IPS-18a (cell line): Measurements from ENCODE around the gene RAG1.

Experiments
- H3K27ac ChIP-seq: one replicate; pipeline ENCODE4 v1.5.1; 2013; ENCODE audit warnings: low read length
- H3K27me3 ChIP-seq: one replicate; pipeline ENCODE4 v1.6.1; 2013; ENCODE audit warnings: mild to moderate bottlenecking, low read length; ENCODE audit not compliant: control insufficient read depth, insufficient read depth
- H3K36me3 ChIP-seq: one replicate; pipeline ENCODE4 v1.6.1; 2013; ENCODE audit warnings: low read depth, low read length; ENCODE audit not compliant: control insufficient read depth
- H3K4me1 ChIP-seq: one replicate; pipeline ENCODE4 v1.6.1; 2013; ENCODE audit warnings: low read depth, low read length; ENCODE audit not compliant: control insufficient read depth
- H3K4me3 ChIP-seq: one replicate; pipeline ENCODE4 v1.5.1; 2013; ENCODE audit warnings: low read length
- H3K9ac ChIP-seq: one replicate; pipeline ENCODE4 v1.6.1; 2013; ENCODE audit warnings: mild to moderate bottlenecking, low read length, moderate library complexity
- H3K9me3 ChIP-seq: one replicate; pipeline ENCODE4 v1.6.1; 2013; ENCODE audit warnings: low read depth, low read length; ENCODE audit not compliant: control insufficient read depth

RAG1 gene

DNA sequence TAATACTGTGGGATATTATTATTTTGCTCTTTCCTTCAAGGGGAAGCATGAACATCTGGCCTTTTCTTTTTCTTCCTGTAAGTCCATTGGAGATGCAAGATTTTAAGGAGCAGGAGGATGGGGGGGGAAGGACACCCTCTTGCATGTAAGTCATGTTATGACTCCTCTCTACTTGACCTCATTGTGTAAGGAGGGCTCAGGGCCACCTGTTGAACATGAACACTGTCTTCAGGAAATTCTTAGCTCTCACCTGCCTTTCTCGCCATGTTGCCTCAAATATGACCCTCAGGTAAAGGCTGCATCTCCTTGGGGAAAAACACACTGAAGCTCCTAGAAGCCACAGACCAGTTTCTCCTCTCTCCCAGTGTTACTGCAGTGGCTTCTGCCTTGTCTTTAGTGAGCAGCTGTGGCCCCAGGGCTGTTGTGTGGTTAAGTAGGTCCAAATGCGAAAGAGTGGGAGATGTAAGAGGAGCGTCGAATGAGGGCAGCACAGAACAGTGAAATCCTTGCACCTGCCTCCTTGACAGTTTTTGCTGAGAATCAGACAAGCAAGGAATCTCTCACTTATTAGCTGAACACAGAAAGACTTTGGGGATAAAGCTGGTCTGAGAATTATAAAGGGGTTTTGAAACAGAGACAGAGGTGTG, 1.3 kb upstream of the RAG1 start:
- no peaks in the 10 kb centered on the region for H3K9me3 ChIP-seq
- no peak overlapping the region for H3K9ac ChIP-seq
- H3K27me3 ChIP-seq, result peaks cover 8% of the 10 kb centered on the region
- H3K27ac ChIP-seq, result no peak overlapping the region
- H3K4me3 ChIP-seq, result no peak overlapping the region
- no peaks in the 10 kb centered on the region for H3K36me3 ChIP-seq
- H3K4me1 ChIP-seq, result no peaks in the 10 kb centered on the region

DNA sequence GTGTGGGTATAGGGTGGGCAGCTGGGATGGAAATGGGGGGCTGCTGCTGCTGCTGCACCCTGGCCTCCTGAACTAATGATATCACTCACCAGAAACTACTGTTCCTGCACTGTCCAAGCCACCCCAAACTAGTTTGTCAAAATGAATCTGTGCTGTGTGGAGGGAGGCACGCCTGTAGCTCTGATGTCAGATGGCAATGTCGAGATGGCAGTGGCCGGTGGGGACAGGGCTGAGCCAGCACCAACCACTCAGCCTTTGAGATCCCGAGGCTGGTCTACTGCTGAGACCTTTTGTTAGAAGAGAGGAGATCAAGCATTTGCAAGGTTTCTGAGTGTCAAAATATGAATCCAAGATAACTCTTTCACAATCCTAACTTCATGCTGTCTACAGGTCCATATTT, 1.3 kb downstream of the RAG1 start:
- Histone ChIP-seq H3K27me3 (peaks cover 8% of the 10 kb centered on the region), H3K4me1 (no peaks in the 10 kb centered on the region), H3K36me3 (no peaks in the 10 kb centered on the region), H3K4me3 (no peak overlapping the region), H3K27ac (no peak overlapping the region), H3K9ac (no peak overlapping the region), H3K9me3 (no peaks in the 10 kb centered on the region)

DNA sequence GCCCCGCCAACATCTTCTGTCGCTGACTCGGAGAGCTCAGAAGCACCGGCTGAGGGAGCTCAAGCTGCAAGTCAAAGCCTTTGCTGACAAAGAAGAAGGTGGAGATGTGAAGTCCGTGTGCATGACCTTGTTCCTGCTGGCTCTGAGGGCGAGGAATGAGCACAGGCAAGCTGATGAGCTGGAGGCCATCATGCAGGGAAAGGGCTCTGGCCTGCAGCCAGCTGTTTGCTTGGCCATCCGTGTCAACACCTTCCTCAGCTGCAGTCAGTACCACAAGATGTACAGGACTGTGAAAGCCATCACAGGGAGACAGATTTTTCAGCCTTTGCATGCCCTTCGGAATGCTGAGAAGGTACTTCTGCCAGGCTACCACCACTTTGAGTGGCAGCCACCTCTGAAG, 6.7 kb downstream of the RAG1 start:
- Histone ChIP-seq H3K9ac (no peak overlapping the region), H3K27me3 (no peaks in the 10 kb centered on the region), H3K4me1 (no peaks in the 10 kb centered on the region), H3K27ac (no peak overlapping the region), H3K4me3 (no peak overlapping the region), H3K9me3 (no peaks in the 10 kb centered on the region), H3K36me3 (no peaks in the 10 kb centered on the region)

DNA sequence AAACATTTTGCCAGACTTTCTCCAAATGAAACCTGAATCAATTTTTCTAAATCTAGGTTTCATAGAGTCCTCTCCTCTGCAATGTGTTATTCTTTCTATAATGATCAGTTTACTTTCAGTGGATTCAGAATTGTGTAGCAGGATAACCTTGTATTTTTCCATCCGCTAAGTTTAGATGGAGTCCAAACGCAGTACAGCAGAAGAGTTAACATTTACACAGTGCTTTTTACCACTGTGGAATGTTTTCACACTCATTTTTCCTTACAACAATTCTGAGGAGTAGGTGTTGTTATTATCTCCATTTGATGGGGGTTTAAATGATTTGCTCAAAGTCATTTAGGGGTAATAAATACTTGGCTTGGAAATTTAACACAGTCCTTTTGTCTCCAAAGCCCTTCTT, 9.6 kb downstream of the RAG1 start:
- Histone ChIP-seq H3K27me3 (no peaks in the 10 kb centered on the region), H3K36me3 (no peaks in the 10 kb centered on the region), H3K4me3 (no peak overlapping the region), H3K9me3 (peaks cover 12% of the 10 kb centered on the region), H3K4me1 (no peaks in the 10 kb centered on the region), H3K9ac (no peak overlapping the region), H3K27ac (no peak overlapping the region)

DNA sequence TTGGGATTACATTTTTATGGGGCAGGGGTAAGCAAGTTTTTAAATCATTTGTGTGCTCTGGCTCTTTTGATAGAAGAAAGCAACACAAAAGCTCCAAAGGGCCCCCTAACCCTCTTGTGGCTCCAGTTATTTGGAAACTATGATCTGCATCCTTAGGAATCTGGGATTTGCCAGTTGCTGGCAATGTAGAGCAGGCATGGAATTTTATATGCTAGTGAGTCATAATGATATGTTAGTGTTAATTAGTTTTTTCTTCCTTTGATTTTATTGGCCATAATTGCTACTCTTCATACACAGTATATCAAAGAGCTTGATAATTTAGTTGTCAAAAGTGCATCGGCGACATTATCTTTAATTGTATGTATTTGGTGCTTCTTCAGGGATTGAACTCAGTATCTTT, 10.1 kb downstream of the RAG1 start:
- no peaks in the 10 kb centered on the region for H3K4me1 ChIP-seq
- H3K36me3 ChIP-seq, result no peaks in the 10 kb centered on the region
- no peaks in the 10 kb centered on the region for H3K27me3 ChIP-seq
- peaks cover 12% of the 10 kb centered on the region for H3K9me3 ChIP-seq
- no peak overlapping the region for H3K27ac ChIP-seq
- H3K9ac ChIP-seq, result no peak overlapping the region
- H3K4me3 ChIP-seq, result no peak overlapping the region

DNA sequence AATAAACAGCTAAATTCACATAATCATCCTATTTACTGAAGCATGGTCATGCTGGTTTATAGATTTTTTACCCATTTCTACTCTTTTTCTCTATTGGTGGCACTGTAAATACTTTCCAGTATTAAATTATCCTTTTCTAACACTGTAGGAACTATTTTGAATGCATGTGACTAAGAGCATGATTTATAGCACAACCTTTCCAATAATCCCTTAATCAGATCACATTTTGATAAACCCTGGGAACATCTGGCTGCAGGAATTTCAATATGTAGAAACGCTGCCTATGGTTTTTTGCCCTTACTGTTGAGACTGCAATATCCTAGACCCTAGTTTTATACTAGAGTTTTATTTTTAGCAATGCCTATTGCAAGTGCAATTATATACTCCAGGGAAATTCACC, 10.7 kb downstream of the RAG1 start:
- H3K9ac ChIP-seq, result no peak overlapping the region
- no peak overlapping the region for H3K27ac ChIP-seq
- H3K4me3 ChIP-seq, result no peak overlapping the region
- no peaks in the 10 kb centered on the region for H3K27me3 ChIP-seq
- H3K36me3 ChIP-seq, result no peaks in the 10 kb centered on the region
- H3K4me1 ChIP-seq, result no peaks in the 10 kb centered on the region
- H3K9me3 ChIP-seq, result peaks cover 12% of the 10 kb centered on the region

DNA sequence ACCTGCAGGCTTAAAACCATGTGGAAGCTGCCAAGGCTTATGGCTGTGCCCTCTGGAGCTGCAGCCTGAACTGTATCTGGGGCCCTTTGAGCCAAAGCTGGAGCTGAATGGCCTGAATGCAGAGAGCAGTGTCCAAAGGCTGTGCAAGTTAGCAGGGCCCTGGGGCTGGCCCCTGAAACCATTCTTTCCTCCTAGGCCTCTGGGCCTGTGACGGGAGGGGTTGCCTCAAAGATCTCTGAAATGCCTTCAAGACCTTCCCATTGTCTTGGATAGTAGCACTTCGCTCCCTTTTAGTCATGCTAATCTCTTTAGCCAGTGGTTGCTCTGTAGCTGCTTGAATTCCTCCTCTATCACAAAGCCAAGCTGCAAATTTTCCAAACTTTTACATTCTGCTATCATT, 13.7 kb downstream of the RAG1 start:
- Histone ChIP-seq H3K36me3 (no peaks in the 10 kb centered on the region), H3K27me3 (peaks cover under 1% of the 10 kb centered on the region), H3K9ac (no peak overlapping the region), H3K27ac (no peak overlapping the region), H3K4me3 (no peak overlapping the region), H3K9me3 (peaks cover 12% of the 10 kb centered on the region), H3K4me1 (no peaks in the 10 kb centered on the region)

DNA sequence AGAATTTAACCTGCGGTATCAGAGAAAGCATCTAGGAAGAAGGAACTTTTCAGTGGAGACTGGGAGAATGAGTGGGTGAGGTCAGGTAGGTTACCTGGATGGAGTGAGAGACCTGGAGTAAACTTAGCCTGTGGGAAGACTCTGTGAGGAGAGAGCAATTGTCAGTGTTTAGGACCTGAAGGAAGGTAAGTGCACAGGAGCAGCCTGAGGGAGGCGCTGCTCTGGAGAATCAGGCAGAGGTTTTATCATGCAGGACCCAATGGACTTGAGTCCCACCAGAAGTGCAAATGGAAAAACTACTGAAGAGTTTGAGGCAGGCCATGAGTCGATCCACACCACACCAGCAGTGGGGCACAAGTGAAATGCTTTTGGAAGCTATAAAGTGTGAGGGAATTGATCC, 15.9 kb downstream of the RAG1 start:
- peaks cover 17% of the 10 kb centered on the region for H3K27me3 ChIP-seq
- H3K9ac ChIP-seq, result no peak overlapping the region

DNA sequence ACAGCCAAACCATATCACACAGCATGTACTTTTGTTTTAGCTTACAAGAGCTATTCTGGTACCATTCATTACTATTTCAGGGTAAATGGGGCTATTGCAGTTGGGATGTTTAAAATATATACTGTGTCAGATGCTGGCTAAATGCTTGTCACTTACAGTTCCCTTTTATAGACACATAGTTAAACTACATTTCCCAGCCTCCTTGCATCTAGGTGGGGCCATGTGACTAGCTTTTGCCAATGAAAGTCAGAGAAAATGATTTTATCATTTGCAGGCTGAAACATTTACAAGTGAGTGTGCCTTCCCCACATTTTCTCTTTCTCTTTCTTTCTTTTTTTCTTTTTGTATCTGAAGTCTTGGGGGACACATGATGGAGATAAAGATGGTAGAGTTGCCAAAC, 18.7 kb downstream of the RAG1 start:
- Histone ChIP-seq H3K9ac (no peak overlapping the region), H3K4me3 (no peak overlapping the region), H3K27ac (no peak overlapping the region), H3K27me3 (peaks cover 45% of the 10 kb centered on the region), H3K36me3 (no peaks in the 10 kb centered on the region), H3K4me1 (no peaks in the 10 kb centered on the region), H3K9me3 (peaks cover 3% of the 10 kb centered on the region)

More for the DNA sequence above, 15.9 kb downstream of the RAG1 start:
- Histone ChIP-seq H3K4me1 (no peaks in the 10 kb centered on the region), H3K9me3 (peaks cover 12% of the 10 kb centered on the region), H3K4me3 (no peak overlapping the region), H3K27ac (no peak overlapping the region), H3K36me3 (no peaks in the 10 kb centered on the region)

DNA sequence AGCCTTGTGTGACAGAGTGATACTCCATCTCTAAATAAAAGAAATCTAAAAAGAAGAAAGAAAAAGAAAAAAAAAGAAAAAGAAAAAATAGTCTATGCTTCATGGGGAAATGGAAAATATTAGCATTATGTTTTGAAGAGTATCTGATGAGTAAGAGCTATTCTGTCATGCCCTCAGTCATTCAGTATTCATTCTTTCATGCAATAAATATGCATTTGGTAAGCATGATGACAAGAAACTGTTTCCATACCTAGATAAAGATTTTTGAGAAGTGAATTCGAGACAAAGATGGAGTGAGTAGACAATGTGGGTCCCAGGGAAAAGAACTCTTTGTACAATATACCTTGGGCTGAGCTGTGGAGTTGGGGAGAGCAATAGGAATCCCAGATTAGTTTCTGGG, 20.3 kb downstream of the RAG1 start:
- no peak overlapping the region for H3K27ac ChIP-seq

DNA sequence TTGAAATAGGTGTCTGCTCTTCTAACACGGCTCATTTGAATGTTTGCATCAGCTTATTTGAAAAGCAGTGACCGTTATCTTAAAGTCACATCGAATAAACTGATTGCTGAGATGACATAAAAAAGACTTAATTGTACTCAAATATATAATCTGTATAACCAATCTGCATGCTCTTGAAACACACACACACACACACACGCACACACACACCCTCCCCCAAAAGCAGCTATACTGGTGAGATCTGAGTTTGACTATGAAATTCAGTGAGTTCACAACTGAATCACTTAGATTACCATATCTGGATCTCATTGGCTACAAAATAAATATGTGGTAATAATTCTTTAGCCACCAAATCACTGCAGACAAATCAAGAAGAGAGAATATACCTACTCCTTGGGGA, 22.7 kb downstream of the RAG1 start:
- Histone ChIP-seq H3K4me1 (peaks cover 5% of the 10 kb centered on the region), H3K4me3 (no peak overlapping the region), H3K36me3 (no peaks in the 10 kb centered on the region), H3K9me3 (no peaks in the 10 kb centered on the region), H3K9ac (no peak overlapping the region), H3K27ac (no peak overlapping the region), H3K27me3 (peaks cover 46% of the 10 kb centered on the region)

More for the DNA sequence above, 20.3 kb downstream of the RAG1 start:
- no peak overlapping the region for H3K9ac ChIP-seq
- no peaks in the 10 kb centered on the region for H3K4me1 ChIP-seq
- H3K4me3 ChIP-seq, result no peak overlapping the region
- H3K27me3 ChIP-seq, result peaks cover 46% of the 10 kb centered on the region
- no peaks in the 10 kb centered on the region for H3K36me3 ChIP-seq
- H3K9me3 ChIP-seq, result no peaks in the 10 kb centered on the region

DNA sequence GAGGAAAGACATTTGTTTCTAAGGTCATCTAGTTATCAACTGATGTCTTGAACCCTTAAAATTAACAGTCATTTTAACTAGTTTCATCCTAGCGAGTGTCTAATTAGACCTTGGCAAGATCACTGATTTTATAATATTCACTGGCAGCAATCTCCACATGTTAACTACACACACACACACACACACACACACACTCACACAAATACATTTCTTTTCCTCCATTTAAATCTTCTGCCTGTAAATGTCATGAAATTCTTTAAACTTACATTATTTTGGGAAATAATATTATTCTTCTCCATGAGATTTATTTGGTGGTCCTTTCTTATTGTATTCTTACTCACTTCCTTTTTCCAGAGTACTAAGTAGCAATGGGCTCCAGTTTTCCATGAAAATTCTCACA, 23.6 kb downstream of the RAG1 start:
- no peaks in the 10 kb centered on the region for H3K36me3 ChIP-seq
- H3K27me3 ChIP-seq, result peaks cover 46% of the 10 kb centered on the region
- no peak overlapping the region for H3K4me3 ChIP-seq
- no peak overlapping the region for H3K9ac ChIP-seq
- H3K9me3 ChIP-seq, result no peaks in the 10 kb centered on the region
- H3K4me1 ChIP-seq, result peaks cover 5% of the 10 kb centered on the region
- no peak overlapping the region for H3K27ac ChIP-seq
